SK-N-SH (cell line): ENCODE measurements around the gene POLE2. TPM values are rescaled to one million over a fixed set of nuclear protein-coding genes. Genes with fewer than 3 reads are reported as not detected.
"Not testable (repeated sequence)": the region's sequence is repeated elsewhere in the genome, so short reads cannot be mapped to it uniquely, and the experiment has no call there.

Experiments used
- CTCF ChIA-PET: fragments of 300-600, 350-600 bp; formaldehyde crosslinking; extraction: SDS; loops from one replicate; lab custom pipeline; 2021; lab: Yijun Ruan, JAX
- POLR2A ChIA-PET: fragments of 350-600 bp; sonication (Branson Sonifier 250); formaldehyde crosslinking; extraction: SDS; loops from one replicate; lab custom pipeline; 2020; ENCODE audit warnings: antibody characterized with exemption, inconsistent platforms; lab: Yijun Ruan, JAX
- DNase-seq: peaks from one replicate; pipeline ENCODE4 v3.0.0; 2012
- H2AFZ ChIP-seq: fragments of 200-600 bp; sonication (generic); 2 replicates; pipeline ENCODE4 v1.8.1; 2016; ENCODE audit warnings: antibody characterized with exemption, mild to moderate bottlenecking, low read depth
- H3F3A ChIP-seq: fragments of 200-600 bp; sonication (generic); replicated peaks from 2 replicates; pipeline ENCODE3; 2016; ENCODE audit warnings: antibody characterized with exemption, mild to moderate bottlenecking; ENCODE audit not compliant: insufficient read depth
- H3K27ac ChIP-seq, 2 experiments: fragments of 200-500 bp in 1 of 2; fragments of 200-600 bp in 1 of 2; sonication (Bioruptor generic) in 1 of 2; sonication (generic), shearing (Covaris generic) in 1 of 2; 2 replicates each; pipeline versions ENCODE4 v1.5.1 to v1.6.1; 2014 to 2016; ENCODE audit warnings: low read depth in 2 of 2, inconsistent platforms in 1 of 2, low read length in 1 of 2, mild to moderate bottlenecking in 1 of 2, mixed read lengths in 1 of 2
- H3K27me3 ChIP-seq: fragments of 200-600 bp; sonication (generic), shearing (Covaris generic); 2 replicates; pipeline ENCODE4 v1.6.1; 2016; ENCODE audit warnings: mixed run types; ENCODE audit not compliant: insufficient read depth
- H3K36me3 ChIP-seq, 2 experiments: fragments of 200-500 bp in 1 of 2; fragments of 200-600 bp in 1 of 2; sonication (Bioruptor generic) in 1 of 2; sonication (generic) in 1 of 2; replicated peaks in 1 of 2; 2 replicates each; pipeline versions ENCODE3 to v1.5.1; 2014 to 2016; ENCODE audit warnings: low read length in 1 of 2, mild to moderate bottlenecking in 1 of 2; ENCODE audit not compliant: insufficient read depth in 2 of 2, control insufficient read depth in 1 of 2
- H3K4me1 ChIP-seq, 2 experiments: fragments of 200-500 bp in 1 of 2; fragments of 200-600 bp in 1 of 2; sonication (Bioruptor generic) in 1 of 2; sonication (generic), shearing (Covaris generic) in 1 of 2; 2 replicates each; pipeline versions ENCODE4 v1.5.1 to v1.6.1; 2014 to 2016; ENCODE audit warnings: low read depth in 1 of 2, low read length in 1 of 2, mixed run types in 1 of 2; ENCODE audit not compliant: insufficient read depth in 2 of 2, control insufficient read depth in 1 of 2
- H3K4me2 ChIP-seq: fragments of 200-600 bp; sonication (generic), shearing (Covaris generic); 2 replicates; pipeline ENCODE4 v1.6.1; 2017; ENCODE audit warnings: mixed run types
- H3K4me3 ChIP-seq, 2 experiments: fragments of 200-500 bp in 1 of 2; fragments of 200-600 bp in 1 of 2; sonication (Bioruptor generic) in 1 of 2; sonication (generic), shearing (Covaris generic) in 1 of 2; 2 replicates each; pipeline versions ENCODE4 v1.5.1 to v1.8.1; 2014 to 2016; ENCODE audit warnings: low read depth in 2 of 2, inconsistent platforms in 1 of 2, low read length in 1 of 2, mild to moderate bottlenecking in 1 of 2, mixed read lengths in 1 of 2, moderate library complexity in 1 of 2
- H3K79me2 ChIP-seq: fragments of 200-600 bp; sonication (generic); 2 replicates; pipeline ENCODE4 v1.8.1; 2017; ENCODE audit warnings: mild to moderate bottlenecking; ENCODE audit not compliant: insufficient read depth
- H3K9ac ChIP-seq: fragments of 200-600 bp; sonication (generic); 2 replicates; pipeline ENCODE4 v1.6.1; 2017; ENCODE audit warnings: mixed run types
- H3K9me2 ChIP-seq: fragments of 200-600 bp; sonication (generic); 2 replicates; pipeline ENCODE4 v1.6.1; 2017; ENCODE audit warnings: mixed run types
- H3K9me3 ChIP-seq: fragments of 200-600 bp; sonication (generic); 2 replicates; pipeline ENCODE4 v1.6.1; 2017; ENCODE audit warnings: mixed run types, mild to moderate bottlenecking, moderate library complexity
- H4K20me1 ChIP-seq: fragments of 200-600 bp; sonication (generic); 2 replicates; pipeline ENCODE4 v1.6.1; 2017; ENCODE audit warnings: mild to moderate bottlenecking, mixed run types; ENCODE audit not compliant: insufficient read depth
- ELF1 ChIP-seq: IDR thresholded peaks from 2 replicates; pipeline ENCODE4 v1.4.0; 2012
- JUND ChIP-seq: IDR thresholded peaks from 2 replicates; pipeline ENCODE4 v1.4.0; 2012
- MEF2A ChIP-seq: IDR thresholded peaks from 2 replicates; pipeline ENCODE4 v1.4.0; 2012; ENCODE audit warnings: low read depth, borderline replicate concordance
- NFIC ChIP-seq: IDR thresholded peaks from 2 replicates; pipeline ENCODE4 v1.4.0; 2012; ENCODE audit warnings: borderline replicate concordance
- WGBS: methylation state at CpG from one replicate; pipeline ENCODE4 v1.1.6; 2017; ENCODE audit warnings: low lambda C conversion rate; 5-methylcytosine and 5-hydroxymethylcytosine counted together
- polyA plus RNA-seq, 3 experiments: library from polyadenylated mRNA; depleted of rRNA; stranded (reverse); fragments of >200 nt; gene quantifications; 2 replicates each; pipeline ENCODE4 v1.2.3, GENCODE V29; 2012
- TF ChIP-seq, protein P1 (sequence below): IDR thresholded peaks from 2 replicates; pipeline ENCODE4 v1.4.0; 2012; ENCODE audit warnings: low read depth, borderline replicate concordance
- TF ChIP-seq, protein P2 (sequence below): IDR thresholded peaks from 2 replicates; pipeline ENCODE4 v1.4.0; 2012; ENCODE audit warnings: low read depth, borderline replicate concordance
- TF ChIP-seq, protein P3 (sequence below): fragments of 150-350 bp; IDR thresholded peaks from 2 replicates; pipeline ENCODE4 v1.6.1; 2016; ENCODE audit warnings: mild to moderate bottlenecking, low read depth, low read length
- TF ChIP-seq, protein P4 (sequence below): IDR thresholded peaks from 2 replicates; pipeline ENCODE4 v1.4.0; 2012; ENCODE audit warnings: low read depth

Gene POLE2
- polyA plus RNA-seq, 1 of the 3 experiments (the other 2 are of a cell fraction): 8.5 TPM

DNA sequence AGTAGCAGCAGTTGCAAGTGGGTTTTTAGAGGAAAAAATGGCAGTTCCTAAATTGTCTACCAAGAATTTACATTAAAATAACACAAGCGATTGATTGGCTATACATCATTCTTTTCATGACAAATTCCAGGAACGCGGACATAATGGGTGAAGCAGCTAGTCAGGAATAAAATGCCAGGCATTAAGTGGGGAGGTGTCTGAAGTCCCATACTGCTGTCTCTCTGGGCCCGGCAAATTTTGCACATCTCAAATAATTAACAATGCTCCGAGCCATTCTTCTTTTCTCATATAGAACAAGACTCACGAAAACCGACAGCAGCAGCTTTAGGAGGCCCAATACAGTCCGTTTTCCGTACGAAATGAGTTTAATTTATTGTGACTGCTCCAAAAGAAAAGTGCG lies 68.3 kb downstream of the POLE2 start:
- peak overlapping the region; percentile 87 for H3K4me2 ChIP-seq
- peaks cover 73% of the 10 kb centered on the region for H3K79me2 ChIP-seq
- peak overlapping the region; percentile 92 to 96 for H3K4me3 ChIP-seq
- H3F3A ChIP-seq: peaks cover 24% of the 10 kb centered on the region
- no peak for DNase-seq
- H3K4me1 ChIP-seq: peaks cover 22 to 29% of the 10 kb centered on the region in 2 experiments
- peaks cover 23 to 37% of the 10 kb centered on the region in 2 experiments for H3K36me3 ChIP-seq
- CTCF ChIA-PET: interaction anchor here (0.6 to 6.1 kb wide), 8 partner anchors 13 to 243 kb away, joined by 3 to 39 read pairs (median 4); partner anchors contain the start of genes DNAAF2, LRR1 and RPS29
- 2% methylated on average over 11 of the region's 11 CpGs for WGBS
- peaks cover 39% of the 10 kb centered on the region for H4K20me1 ChIP-seq
- POLR2A ChIA-PET: interaction anchor here (0.8 to 2.8 kb wide), 10 partner anchors 9 to 232 kb away, joined by 3 to 17 read pairs (median 6); partner anchors contain the start of genes DNAAF2, KLHDC2, LRR1 and NEMF
- peak overlapping the region; percentile 95 for H3K9ac ChIP-seq
- H3K27me3 ChIP-seq: no peaks in the 10 kb centered on the region
- peak overlapping the region; percentile 97 to 98 for H3K27ac ChIP-seq
- H2AFZ ChIP-seq: peak overlapping the region; percentile 88; the same call in 1 of the 2 replicates
- H3K9me3 ChIP-seq: no peaks in the 10 kb centered on the region
- no peak for TF ChIP-seq NFIC
- no peak for TF ChIP-seq ELF1
- no peaks in the 10 kb centered on the region for H3K9me2 ChIP-seq

DNA sequence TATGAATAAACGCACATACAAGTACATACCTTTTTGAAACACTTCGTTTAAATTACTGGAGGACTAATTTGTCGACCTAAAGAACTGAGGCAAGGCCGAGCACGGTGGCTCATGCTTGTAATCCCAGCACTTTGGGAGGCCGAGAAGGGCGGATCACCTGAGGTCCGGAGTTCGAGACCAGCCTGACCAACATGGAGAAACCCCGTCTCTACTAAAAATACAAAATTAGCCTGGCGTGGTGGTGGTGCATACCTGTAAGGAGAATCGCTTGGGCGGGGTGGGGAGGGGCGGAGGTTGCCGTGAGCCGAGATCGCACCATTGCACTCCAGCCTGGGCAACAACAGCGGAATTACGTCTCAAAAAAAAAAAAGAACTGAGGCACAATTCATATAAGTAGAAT lies 68.7 kb downstream of the POLE2 start:
- Histone ChIP-seq H3K79me2 (peaks cover 68% of the 10 kb centered on the region), H3K4me3 (peak overlapping the region; percentile 92 to 96), H3K9ac (peak overlapping the region; percentile 95), H3K4me2 (peak overlapping the region; percentile 87), H3K36me3 (peaks cover 20 to 42% of the 10 kb centered on the region in 2 experiments), H4K20me1 (peaks cover 37% of the 10 kb centered on the region), H3K4me1 (peaks cover 22 to 28% of the 10 kb centered on the region in 2 experiments), H3F3A (peaks cover 24% of the 10 kb centered on the region)
- H3K27ac ChIP-seq, H3K9me2 ChIP-seq, DNase-seq, H3K9me3 ChIP-seq, H3K27me3 ChIP-seq, H2AFZ ChIP-seq: not testable (repeated sequence)
- ChIA-PET POLR2A (interaction anchor here (2.5 kb wide), 2 partner anchors 13 to 15 kb away, joined by 9 to 17 read pairs; partner anchors contain the start of gene DNAAF2), CTCF (interaction anchor here (1.2 to 6.1 kb wide), 3 partner anchors 15 to 158 kb away, joined by 6 to 39 read pairs (median 22); partner anchors contain the start of genes DNAAF2 and RPS29)
- WGBS: 37% methylated on average over 19 of the region's 19 CpGs

DNA sequence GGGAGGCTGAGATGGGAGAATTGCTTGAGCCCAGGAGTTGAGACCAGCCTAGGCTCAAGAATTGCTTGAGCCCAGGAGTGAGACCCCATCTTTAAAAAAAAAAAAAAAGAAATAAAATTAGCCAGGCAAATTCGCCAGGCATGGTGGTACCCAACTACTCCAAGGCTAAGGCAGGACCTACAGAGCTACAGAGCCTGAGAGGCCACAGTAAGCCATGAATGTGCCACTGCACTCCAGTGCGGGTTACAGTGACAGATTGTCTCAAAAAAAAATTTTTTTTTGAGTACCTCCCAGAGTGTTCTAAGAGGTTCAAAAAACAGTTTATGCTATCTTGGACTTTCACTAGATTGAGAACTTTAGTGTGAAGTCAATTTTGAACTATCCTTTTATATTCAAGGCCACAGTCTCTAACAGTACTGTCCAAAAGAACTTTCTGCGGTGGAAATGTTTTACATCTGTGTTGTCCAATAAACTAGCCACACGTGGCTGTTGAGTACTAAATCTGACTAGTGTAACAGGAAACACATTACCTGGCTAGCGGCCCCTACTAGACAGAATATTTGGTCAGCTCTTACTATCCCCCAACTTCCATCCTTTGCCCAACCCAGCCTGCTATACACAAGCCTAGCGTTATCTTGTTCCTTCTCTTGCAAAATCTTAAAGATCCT lies 70.0 kb downstream of the POLE2 start:
- Histone ChIP-seq H3K36me3 (peaks cover 18 to 36% of the 10 kb centered on the region in 2 experiments), H2AFZ (no peak overlapping the region), H3K27ac (peak overlapping the region in 1 of 2 experiments; percentile 10; a peak in 1 of 4 replicates), H3K9ac (no peak overlapping the region), H3K4me3 (no peak overlapping the region), H3K79me2 (peaks cover 62% of the 10 kb centered on the region), H3K27me3 (no peaks in the 10 kb centered on the region), H3K9me3 (no peaks in the 10 kb centered on the region), H4K20me1 (peaks cover 26% of the 10 kb centered on the region), H3F3A (peaks cover 24% of the 10 kb centered on the region), H3K9me2 (no peaks in the 10 kb centered on the region), H3K4me2 (no peak overlapping the region), H3K4me1 (peaks cover 16 to 17% of the 10 kb centered on the region in 2 experiments)
- WGBS: 97% methylated on average over 6 of the region's 6 CpGs
- ChIA-PET POLR2A (no interaction called here), CTCF (interaction anchor here (1.4 kb wide), 1 partner anchor 157 kb away, joined by 3 read pairs; no protein-coding TSS in a partner anchor)
- no peak for DNase-seq
- TF ChIP-seq, protein P1, sequence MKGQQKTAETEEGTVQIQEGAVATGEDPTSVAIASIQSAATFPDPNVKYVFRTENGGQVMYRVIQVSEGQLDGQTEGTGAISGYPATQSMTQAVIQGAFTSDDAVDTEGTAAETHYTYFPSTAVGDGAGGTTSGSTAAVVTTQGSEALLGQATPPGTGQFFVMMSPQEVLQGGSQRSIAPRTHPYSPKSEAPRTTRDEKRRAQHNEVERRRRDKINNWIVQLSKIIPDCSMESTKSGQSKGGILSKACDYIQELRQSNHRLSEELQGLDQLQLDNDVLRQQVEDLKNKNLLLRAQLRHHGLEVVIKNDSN: no peak
- no peak for TF ChIP-seq JUND
- TF ChIP-seq, protein P2, sequence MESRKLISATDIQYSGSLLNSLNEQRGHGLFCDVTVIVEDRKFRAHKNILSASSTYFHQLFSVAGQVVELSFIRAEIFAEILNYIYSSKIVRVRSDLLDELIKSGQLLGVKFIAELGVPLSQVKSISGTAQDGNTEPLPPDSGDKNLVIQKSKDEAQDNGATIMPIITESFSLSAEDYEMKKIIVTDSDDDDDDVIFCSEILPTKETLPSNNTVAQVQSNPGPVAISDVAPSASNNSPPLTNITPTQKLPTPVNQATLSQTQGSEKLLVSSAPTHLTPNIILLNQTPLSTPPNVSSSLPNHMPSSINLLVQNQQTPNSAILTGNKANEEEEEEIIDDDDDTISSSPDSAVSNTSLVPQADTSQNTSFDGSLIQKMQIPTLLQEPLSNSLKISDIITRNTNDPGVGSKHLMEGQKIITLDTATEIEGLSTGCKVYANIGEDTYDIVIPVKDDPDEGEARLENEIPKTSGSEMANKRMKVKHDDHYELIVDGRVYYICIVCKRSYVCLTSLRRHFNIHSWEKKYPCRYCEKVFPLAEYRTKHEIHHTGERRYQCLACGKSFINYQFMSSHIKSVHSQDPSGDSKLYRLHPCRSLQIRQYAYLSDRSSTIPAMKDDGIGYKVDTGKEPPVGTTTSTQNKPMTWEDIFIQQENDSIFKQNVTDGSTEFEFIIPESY: no peak
- TF ChIP-seq NFIC: no peak
- TF ChIP-seq, protein P3, sequence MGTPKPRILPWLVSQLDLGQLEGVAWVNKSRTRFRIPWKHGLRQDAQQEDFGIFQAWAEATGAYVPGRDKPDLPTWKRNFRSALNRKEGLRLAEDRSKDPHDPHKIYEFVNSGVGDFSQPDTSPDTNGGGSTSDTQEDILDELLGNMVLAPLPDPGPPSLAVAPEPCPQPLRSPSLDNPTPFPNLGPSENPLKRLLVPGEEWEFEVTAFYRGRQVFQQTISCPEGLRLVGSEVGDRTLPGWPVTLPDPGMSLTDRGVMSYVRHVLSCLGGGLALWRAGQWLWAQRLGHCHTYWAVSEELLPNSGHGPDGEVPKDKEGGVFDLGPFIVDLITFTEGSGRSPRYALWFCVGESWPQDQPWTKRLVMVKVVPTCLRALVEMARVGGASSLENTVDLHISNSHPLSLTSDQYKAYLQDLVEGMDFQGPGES: no peak
- TF ChIP-seq, protein P4, sequence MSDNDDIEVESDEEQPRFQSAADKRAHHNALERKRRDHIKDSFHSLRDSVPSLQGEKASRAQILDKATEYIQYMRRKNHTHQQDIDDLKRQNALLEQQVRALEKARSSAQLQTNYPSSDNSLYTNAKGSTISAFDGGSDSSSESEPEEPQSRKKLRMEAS: no peak
- no peak for TF ChIP-seq MEF2A
